GM21576 (cell line): ENCODE data around the gene NSUN7.

ENCODE experiments used
- ATAC-seq: cut with Tn5 transposase; IDR thresholded peaks from one replicate; pipeline ENCODE4 v1.9.1; 2021; ENCODE audit warnings: mild to moderate bottlenecking, moderate library complexity; ENCODE audit not compliant: unreplicated experiment

The NSUN7 gene

DNA sequence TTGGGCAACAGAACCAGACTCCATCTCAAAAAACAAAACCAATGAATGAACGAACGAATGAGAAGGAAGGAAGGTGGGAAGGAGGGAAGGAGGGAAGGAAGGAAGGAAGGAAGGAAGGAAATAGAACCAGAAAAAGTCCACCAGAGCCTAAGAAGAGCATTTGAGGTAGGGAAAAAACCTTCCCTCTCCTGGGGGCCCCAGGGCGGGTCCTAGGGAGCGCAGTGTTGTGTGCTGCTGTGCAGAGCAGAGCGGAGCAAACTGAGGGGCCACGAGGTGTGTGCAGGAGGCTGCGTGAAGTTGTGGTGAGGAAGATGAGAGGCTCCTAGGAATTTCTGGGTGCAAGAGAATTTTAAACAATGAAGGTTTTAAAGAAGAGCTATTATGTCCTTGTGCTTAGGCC, 16.0 kb upstream of the NSUN7 start:
- ATAC-seq, result no peak

DNA sequence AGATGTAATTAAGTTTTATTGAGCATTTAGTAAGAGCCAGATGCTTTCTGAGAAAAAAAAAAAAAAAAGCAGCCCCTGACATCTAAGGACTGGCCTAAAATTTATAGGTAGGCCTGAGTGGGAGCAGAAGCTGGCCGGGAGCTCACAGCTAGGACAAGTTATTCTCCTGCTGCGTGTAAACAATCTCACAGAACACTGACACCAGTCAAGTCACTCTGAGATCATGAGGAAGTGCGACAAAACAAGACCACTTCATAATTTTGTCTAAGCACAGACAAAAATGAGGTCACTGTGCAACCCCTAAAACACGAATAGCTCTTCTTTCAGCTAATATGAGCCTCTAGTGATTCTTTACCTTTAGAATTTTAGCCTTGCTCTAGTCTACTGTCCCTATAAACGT, 15.3 kb upstream of the NSUN7 start:
- no peak for ATAC-seq

DNA sequence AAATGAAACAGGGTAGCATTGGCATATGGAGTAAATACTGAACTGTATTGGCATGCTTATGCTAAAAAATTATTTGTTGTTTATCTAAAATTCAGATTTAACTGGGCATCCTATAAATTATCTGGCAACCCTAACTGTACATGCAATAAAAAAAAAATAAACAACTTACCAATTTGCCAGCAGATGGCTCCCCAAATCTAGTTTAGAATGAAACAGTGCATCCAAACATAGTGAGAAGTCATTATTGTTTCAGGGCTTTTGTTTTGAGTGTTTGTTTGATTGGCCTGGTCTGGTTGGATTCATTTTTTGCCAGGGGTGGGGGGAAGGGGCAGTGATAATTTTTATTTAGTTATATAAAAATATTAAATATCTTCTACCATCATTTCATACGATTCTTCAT, 12.8 kb upstream of the NSUN7 start:
- no peak for ATAC-seq

DNA sequence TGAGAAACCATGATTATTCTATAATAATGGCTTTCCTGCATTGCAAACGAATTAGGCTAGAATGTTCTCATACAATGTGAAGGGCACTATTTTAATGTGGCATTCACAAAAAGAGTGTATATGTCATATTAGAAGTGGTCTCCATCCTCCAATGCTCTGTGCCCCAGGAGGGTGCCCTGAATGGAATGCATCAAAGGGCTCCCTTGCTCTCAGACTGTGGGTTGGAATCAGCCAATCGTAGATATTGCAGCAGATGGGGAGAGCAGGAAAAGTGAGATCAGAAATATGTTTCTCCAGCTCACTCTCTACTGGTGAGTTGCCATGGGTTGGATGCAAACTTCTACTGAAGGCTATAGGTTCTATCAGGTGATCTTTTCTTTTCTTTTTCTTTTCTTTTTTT, 11.9 kb upstream of the NSUN7 start:
- ATAC-seq, result no peak

DNA sequence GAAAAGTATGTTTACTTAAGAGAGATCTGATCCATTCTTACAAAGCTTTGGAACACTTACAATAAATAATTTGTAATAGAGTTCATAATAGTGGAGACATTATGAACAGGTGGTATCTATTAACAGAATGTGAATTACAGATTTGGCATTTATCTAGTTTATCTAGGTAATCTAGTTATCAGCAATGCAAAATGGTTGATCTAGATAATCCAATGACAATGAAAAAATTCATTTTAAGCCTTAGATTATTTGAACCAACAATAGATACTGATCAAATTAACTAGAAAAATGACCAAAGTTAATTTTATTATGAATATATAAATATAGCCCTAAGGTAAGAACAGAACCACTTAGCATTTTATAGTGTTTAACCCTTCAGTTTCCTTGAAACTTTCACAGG, 10.4 kb upstream of the NSUN7 start:
- ATAC-seq, result no peak

DNA sequence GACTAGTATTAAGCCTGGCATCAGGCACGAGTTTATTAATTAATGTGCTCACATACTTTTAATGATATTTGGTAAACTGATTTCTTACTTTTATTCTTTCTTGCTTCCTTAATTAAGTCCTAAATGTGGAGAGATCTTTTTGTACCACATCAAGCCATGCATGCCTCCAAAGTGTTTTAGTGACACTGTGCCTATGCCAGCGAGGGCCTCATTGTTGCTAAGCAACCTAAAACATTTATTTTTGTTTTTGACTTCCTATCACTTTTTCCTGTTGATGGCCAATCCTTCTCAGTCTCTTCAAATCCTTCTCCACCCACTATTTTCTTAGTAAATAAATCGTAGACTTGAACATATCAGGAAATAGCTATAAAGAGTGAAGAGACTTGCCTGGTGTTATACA, 5.5 kb upstream of the NSUN7 start:
- ATAC-seq, result no peak

DNA sequence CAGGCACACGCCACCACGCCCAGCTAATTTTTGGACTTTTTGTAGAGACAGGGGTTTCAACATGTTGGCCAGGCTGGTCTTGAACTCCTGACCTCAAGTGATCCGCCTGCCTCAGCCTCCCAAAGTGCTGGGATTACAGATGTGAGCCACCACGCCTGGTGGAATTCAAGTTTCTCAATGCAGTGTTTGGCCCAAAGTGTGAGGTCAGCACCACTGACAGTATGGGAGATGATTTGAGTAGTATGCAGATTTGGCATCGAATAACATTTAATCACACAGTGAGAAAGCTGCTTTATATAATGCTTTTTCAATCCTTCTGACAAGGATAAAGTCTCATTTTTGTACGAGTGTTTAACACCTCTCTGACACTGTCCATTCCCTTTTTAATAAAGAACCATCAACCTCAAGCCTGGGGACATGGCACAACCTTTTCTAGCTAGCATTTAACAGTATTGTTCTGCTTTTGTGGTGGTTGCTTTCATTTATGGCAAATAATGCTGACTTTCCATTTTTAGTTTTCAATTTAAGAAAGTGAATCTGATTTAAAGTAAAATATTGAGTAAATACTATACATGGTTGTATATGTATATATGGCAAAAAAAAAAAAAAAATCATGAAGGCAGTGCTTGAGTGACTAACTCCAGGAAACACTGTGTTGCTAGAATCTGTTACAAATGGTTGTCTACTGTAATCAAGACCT, 4.3 kb upstream of the NSUN7 start:
- ATAC-seq, result no peak

DNA sequence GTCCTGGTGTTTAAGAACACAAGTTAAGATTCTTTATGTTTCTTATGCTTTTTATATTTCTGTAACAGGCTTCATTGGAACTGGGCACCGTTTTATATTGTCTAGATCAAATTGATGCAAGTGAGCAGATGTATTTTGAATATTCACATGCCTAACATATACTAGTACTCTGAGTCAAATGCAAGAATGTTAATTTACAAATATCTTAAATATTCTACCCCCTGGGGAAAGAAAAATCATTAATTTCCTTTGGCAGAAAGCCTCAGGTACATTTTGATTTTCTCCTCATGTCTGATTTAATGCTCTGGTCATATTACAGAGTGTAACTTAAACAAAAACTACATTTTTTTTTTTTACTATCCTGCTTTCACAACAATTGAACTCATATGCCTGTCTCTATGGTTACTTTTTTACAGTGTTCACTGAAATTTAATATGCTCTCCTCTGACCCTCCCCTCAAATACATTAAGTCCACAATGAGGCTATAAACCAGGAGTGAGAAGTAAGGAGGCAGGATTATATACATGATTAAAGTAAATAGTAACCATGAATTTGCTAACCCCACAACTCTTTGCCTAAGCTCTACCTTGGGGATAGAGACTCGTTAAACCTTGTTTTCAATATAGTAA, 2.4 kb upstream of the NSUN7 start:
- ATAC-seq, result no peak

DNA sequence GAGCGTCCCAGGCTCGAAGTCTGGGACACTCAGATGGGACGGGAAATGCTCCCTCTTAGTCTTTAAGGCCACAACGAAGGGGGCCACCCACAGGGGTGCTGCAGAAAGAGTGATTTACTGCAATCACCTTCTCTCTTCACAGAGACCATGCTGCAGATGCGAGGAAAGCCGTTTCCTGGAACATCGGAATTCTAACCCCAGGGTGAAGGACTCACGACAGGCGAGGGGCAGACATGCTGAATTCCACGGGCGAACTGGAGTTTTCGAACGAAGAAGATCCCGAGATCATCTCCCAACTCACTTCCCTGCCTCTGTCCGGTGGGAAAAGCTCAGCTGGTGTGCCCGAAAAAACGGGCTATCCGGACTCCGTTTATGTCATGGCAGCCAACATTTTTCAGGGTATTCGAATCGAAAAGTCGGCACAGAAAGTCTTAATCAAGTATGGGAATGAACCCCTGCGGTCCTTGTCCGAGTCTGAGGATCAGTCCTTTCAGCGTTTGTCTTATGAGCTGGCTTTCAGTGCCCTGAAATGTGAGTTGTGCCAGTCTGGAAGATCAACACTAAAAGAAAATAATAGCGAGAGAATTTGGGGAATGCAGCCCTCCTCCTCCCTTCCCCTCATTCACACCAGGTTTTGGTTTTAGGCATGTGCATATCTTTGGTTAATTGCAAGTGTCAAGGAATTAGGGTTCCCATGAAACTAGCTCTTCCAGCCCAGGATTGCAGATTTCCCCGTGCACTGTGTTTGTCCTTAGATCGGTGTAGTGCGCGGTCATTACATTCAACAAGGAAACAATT, 905 bp downstream of the NSUN7 start:
- peak; percentile 19 for ATAC-seq

DNA sequence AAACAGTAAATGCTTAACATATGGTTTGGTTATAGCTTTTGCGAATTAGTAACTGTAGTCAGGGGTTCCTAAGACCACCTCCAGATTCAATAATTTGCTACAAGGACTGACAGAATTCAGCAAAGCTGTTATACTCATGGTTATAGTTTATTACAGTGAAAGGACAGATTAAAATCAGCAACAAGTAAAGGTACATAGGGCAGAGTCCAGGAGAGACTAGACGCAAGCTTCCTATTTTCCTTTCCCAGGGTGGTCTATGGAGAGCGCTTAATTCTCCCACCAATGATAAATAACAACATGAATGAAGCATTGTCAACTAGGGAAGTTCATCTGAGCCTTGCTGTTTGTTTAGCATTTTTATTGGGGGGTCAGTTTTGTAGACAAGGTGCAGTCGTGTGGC, 5.9 kb downstream of the NSUN7 start:
- no peak for ATAC-seq

DNA sequence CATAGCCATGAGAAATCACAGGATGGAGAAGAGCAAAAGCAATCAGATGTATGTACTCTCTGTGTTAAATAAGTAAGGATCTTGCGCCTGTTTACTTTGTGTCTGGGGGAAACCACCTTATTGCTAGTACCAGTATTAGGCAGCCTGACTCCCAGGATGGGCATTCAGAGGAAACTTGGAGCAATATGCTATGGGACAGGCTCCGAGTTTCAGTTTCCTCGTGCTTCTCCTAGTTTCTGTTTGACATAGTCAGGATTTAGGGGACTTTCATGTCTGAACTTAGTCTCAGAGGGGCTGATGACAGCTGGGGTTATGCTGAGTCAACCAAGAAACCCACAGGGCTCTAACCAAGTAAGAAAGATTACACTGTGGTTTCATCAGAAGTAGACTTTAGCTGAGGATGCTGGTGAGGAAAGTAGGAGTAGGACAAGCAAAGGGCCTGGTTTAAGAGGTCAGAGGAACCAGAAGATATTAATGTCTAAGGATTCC, 13.5 kb downstream of the NSUN7 start:
- peak; percentile 99 for ATAC-seq

DNA sequence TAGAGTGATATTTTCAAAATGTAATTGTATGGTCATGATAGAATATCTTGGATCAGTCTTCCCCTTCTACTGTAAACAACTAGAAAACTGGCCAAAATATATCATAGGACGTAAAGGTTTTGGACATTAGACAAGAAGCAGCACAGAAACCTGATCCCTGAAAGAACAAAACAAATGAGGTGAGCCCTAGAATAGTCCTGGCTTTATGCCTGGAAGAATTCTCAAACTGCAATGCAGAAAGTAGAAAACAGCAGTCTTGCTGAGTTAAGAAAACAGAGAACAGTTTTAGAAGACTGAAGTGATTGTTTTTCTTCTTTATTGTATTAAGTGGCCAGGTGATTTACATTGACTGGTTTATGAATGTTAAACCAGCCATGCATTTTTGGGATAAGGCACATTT, 19.5 kb downstream of the NSUN7 start:
- no peak for ATAC-seq

DNA sequence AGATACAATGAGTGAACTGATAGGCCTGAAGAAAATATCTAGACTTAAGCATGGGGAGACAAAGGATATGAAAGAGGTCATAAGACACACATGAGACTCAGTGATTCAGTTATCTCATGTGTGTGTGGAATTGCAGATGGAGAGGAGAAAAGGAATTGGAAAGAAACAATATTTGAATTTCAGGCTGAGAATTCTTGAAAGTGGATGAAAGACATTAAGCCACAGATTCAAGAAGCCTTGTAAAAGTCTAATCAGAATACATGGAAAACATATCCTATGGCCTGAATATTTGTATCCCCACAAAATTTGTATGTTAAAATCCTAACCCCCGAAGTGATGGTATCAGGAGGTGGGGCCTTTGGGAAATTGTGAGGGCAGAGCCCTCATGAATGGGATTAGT, 28.3 kb downstream of the NSUN7 start:
- ATAC-seq, result no peak

DNA sequence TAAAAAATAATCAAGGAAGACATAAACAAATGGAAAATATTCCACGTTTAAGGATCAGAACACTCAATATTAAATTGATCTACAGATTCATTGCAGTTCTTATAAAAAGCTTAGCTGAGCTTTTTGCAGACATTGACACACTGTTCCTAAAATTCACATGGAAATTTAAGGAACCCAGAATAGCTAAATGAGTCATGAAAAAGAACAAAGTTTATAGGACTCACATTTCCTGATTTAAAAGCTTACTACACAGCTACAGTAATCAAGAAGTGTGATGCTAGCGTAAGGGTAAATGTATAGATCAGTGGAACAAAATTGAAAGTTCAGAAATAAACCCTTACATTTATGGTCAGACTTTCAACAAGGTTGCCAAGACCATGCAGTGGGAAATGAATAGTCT, 33.1 kb downstream of the NSUN7 start:
- no peak for ATAC-seq

DNA sequence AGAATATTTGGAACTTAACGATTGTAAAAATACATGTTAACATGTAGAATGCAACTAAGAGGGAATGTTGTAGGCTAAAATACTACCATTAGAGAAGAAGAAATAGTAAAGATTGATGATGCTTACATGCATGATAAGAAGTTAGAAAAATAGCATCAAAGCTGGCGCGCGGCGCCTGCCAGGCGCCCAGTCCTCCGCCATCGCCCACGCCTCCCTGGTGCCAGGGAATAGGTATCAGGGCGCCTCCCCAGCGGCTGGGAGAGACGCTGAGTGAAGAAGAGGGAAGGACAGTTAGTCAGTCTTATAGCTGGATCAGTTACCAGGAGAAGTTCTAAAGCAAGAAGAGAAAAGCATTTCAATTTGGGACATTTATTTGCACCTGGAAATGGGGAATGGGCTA, 36.0 kb downstream of the NSUN7 start:
- ATAC-seq, result no peak

DNA sequence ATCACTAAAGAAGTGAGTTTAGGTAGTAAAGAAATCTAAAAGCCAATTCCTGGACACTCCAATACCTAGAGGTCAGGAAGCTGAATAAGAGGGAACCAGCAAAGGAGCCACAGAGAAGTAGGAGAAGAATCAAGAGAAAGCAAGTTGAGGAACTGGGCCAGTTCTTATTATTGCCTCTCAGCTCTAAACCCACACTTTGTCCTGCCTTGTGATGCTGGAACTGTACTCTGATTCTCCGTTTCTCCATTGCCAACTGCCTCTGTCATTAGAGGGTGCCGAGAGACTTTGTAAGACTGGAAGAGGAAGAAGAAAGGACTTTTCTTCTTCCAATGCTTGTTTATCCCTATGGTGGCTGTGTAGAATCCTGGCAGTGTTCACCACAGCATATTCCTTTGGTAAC, 38.6 kb downstream of the NSUN7 start:
- no peak for ATAC-seq

DNA sequence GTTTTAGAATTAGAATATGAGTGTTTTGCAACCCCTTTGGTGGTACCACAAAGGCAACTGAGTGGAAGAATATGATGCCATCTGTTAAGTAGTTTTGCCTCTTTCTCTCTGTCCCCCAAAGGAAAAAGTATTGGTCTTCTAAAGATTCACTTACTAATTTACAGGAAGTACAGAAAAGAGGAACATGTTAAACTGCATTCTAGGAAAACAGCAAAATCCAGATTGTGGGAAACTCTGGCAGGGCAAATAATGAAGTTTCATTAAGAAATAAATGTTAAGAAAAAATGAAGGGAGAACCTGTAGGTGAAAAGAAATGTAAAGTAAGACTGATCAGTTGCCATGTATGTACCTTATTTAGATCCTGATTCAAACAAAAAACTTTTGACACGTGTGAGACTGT, 39.3 kb downstream of the NSUN7 start:
- ATAC-seq, result no peak

DNA sequence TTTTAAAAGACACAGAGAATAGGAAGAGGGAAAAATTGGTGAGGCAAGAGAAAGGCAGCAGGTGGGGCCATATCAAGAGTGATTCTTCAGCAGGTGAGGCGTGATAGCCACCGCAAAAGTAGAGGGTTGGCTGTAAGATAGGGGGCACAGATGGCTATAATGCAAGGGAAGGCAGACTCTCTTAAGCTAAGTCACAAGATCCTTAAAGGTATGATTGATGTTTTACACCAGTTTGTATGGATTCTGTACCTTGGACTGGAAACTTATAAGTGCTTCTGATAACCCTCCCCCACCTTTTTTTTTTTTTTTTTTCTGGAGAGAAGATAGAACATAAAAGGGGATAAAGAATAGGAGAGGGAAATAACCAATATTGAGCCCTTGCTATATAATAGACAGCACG, 40.0 kb downstream of the NSUN7 start:
- ATAC-seq, result no peak

DNA sequence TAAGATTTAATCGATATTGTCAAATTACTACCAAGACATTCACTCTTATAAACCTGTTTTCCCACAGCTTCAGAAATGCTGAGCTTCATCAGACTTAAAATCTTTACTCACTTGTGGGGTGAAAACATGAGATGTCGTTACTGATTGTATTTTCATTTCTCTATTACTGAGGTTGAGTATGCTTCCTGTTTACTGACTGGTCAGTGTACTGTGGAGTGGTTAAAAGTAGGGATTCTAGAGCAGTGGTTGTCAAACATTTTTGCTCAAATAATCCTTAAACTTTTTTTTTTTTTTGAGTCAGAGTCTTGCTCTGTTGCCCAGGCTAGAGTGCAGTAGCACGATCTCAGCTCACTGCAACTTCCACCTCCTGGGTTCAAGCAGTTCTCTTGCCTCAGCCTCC, 50.3 kb downstream of the NSUN7 start:
- peak; percentile 94 for ATAC-seq

DNA sequence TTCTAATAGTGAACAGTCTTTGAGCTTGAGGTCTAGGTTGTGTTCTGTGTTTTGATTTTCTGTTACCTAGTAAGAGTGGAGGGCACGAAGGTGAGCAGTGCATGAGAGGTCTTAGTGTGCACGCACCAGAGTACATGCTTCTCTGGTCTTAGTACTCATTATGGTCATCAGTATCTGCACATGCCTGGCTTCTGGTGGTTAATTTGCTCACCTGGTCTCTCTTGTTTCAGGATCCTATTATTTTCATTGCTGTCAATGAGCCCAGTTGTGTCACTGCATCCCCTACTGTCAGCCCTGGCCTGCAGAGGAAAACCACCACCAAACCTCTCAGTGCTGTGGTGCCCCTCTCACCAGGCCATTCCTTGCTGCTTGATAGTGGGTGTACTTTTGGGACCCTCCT, 54.8 kb downstream of the NSUN7 start:
- no peak for ATAC-seq

DNA sequence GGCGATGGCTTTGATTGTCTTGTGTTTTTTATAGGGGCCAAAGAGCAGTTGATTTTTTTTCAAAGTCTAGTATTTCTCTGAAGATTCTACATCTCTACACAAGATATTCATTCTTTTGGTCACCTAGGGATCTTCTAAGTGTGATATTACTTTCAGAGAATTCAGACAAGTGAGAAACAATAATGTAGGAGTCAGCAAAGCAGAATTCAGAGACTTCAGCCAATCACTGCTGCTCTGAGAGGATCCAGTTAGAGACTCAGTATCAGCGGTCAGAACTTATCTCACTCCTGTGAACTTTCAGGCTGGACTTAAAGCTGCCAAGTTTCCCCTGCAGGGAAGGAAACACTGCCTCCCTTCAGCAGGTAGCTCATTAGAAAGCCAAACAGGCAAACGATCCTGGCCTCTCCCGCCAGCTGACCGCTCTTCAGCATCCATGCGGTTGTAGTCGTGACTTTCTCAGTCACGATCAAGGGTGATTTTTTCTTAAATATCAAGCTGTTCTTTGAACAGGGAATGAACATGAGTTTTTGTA, 59.2 kb downstream of the NSUN7 start:
- no peak for ATAC-seq

DNA sequence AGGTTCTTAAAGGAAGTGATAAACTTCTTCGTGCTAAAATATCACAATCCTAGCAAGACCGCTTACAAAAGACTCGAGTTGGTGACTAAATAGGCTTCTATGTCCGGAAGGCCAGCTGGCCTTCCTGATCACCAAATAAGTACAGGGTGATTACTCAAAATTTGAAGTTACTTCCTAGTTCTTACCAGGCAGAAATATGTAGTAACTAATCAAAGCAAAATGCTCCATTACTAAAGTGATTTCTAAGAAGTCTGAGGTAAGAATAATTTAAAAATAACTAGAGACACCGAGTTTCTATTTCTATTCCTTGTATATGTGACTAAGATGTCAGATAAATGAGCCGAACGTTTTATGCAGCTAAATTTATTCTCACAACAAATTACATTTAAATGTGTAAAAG, 62.2 kb downstream of the NSUN7 start:
- no peak for ATAC-seq
